HepG2 (cell line): ENCODE measurements around the gene ZNF813.

Source experiments
- CTCF ChIP-seq: sonication (generic); formaldehyde crosslinking; IDR thresholded peaks from 2 replicates; pipeline ENCODE4 v1.5.0; 2020; ENCODE audit warnings: mild to moderate bottlenecking, missing genetic modification reagents, moderate library complexity
- ELF4 ChIP-seq: sonication (generic); formaldehyde crosslinking; IDR thresholded peaks from 2 replicates; pipeline ENCODE4 v1.5.0; 2020; ENCODE audit warnings: missing genetic modification reagents, mild to moderate bottlenecking, moderate library complexity, borderline replicate concordance
- HOXA3 ChIP-seq: sonication (generic); formaldehyde crosslinking; IDR thresholded peaks from 2 replicates; pipeline ENCODE4 v1.5.0; 2020; ENCODE audit warnings: missing genetic modification reagents
- POLR2AphosphoS2 ChIP-seq: IDR thresholded peaks from 2 replicates; pipeline ENCODE4 v1.6.1; 2011; ENCODE audit warnings: low read depth, low read length, improper control_type of control experiment
- SMARCC2 ChIP-seq: fragments of 450-650 bp; IDR thresholded peaks from 2 replicates; pipeline ENCODE4 v1.6.1; 2017; ENCODE audit warnings: antibody characterized with exemption, mild to moderate bottlenecking
- ZBTB2 ChIP-seq: sonication (generic); formaldehyde crosslinking; IDR thresholded peaks from 2 replicates; pipeline ENCODE4 v1.8.0; 2022; ENCODE audit warnings: low read depth, missing genetic modification reagents
- ZZZ3 ChIP-seq: sonication (generic); formaldehyde crosslinking; IDR thresholded peaks from 2 replicates; pipeline ENCODE4 v1.4.0; 2020; ENCODE audit warnings: missing genetic modification reagents, mild to moderate bottlenecking, borderline replicate concordance

- TF ChIP-seq ELF4 (CRISPR knock-in tag) (no peak), ZBTB2 (CRISPR knock-in tag) (no peak), SMARCC2 (no peak), ZZZ3 (CRISPR knock-in tag) (no peak), HOXA3 (no peak), POLR2AphosphoS2 (no peak), CTCF (CRISPR knock-in tag) (no peak)
Measured at GRCh38 chr19:53461866-53462265, 5.7 kb upstream of the ZNF813 start.
